Measurements from ENCODE around the gene ROBO1. TPM values are rescaled to one million over a fixed set of nuclear protein-coding genes. Genes with fewer than 3 reads are reported as not detected.

Gene ROBO1
- total RNA-seq, 1 donor from 2014 or later: 71.7 TPM

DNA sequence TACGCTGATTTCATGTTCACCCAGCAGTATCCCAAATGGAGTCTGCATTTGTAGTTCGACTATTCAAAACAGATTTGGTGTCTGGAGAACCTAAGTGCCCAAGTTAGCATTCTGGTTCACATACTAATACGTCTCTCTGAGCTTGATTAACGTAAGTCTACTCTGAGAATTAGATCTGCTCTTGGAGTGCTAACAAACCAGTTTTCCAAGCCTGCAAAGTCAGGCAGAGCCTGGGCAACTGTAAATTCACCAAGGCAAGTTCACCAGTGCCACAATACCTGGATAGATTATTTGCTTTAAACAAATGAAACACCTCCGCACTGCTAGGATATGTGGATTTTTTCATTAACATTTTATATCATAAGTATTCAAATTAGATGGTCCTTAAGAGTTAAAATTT lies 912.6 kb downstream of the ROBO1 start:
- Mint-ChIP-seq H3K36me3 (ENCODE audit: low read depth, unreplicated experiment) (no peaks in the 10 kb centered on the region), H3K4me3 (ENCODE audit: unreplicated experiment) (no peak overlapping the region), H3K4me1 (ENCODE audit: low read depth, unreplicated experiment) (peaks cover 7% of the 10 kb centered on the region), H3K27ac (ENCODE audit: unreplicated experiment) (no peak overlapping the region), H3K27me3 (ENCODE audit: low read depth, unreplicated experiment) (no peaks in the 10 kb centered on the region), H3K9me3 (ENCODE audit: unreplicated experiment) (no peaks in the 10 kb centered on the region)
- TF ChIP-seq CTCF (IDR thresholded peaks at IDR 0.05; ENCODE audit: insufficient read depth, low read depth, low read length) (no peak), EZH2 (IDR thresholded peaks at IDR 0.05; ENCODE audit: insufficient read depth, low read length) (no peak)
- no peaks in the 10 kb centered on the region for H4K20me1 ChIP-seq (ENCODE audit: insufficient read depth, low read length)
- no peaks in the 10 kb centered on the region for H3K79me2 ChIP-seq (ENCODE audit: insufficient read depth, low read length)
- no peak overlapping the region for H3K4me3 ChIP-seq (ENCODE audit: insufficient read depth, low read depth, low read length)
- H3K9ac ChIP-seq (ENCODE audit: low read length): no peak overlapping the region
- FAIRE-seq (no peak), DNase-seq (ENCODE audit: low read depth) (no peak)
- no peaks in the 10 kb centered on the region for H3K36me3 ChIP-seq (ENCODE audit: insufficient read depth, low read length)
- no peaks in the 10 kb centered on the region for H3K27me3 ChIP-seq (ENCODE audit: insufficient read depth, low read length)
- no peak overlapping the region for H2AFZ ChIP-seq (ENCODE audit: low read depth, low read length)
- H3K4me1 ChIP-seq (ENCODE audit: insufficient read depth, low read length): no peaks in the 10 kb centered on the region
- H3K9me3 ChIP-seq (ENCODE audit: insufficient read depth, low read depth, low read length): no peaks in the 10 kb centered on the region
- H3K27ac ChIP-seq (ENCODE audit: low read depth, low read length): no peak overlapping the region
- no peak overlapping the region for H3K4me2 ChIP-seq (ENCODE audit: low read length)

- FAIRE-seq (no peak), DNase-seq (ENCODE audit: low read depth) (no peak)
- Histone ChIP-seq H3K36me3 (ENCODE audit: insufficient read depth, low read length) (no peaks in the 10 kb centered on the region), H4K20me1 (ENCODE audit: insufficient read depth, low read length) (no peaks in the 10 kb centered on the region), H3K4me3 (ENCODE audit: insufficient read depth, low read depth, low read length) (no peak overlapping the region), H3K9ac (ENCODE audit: low read length) (no peak overlapping the region), H3K4me2 (ENCODE audit: low read length) (no peak overlapping the region), H3K27me3 (ENCODE audit: insufficient read depth, low read length) (no peaks in the 10 kb centered on the region), H3K27ac (ENCODE audit: low read depth, low read length) (no peak overlapping the region), H3K79me2 (ENCODE audit: insufficient read depth, low read length) (no peaks in the 10 kb centered on the region), H3K9me3 (ENCODE audit: insufficient read depth, low read depth, low read length) (no peaks in the 10 kb centered on the region), H2AFZ (ENCODE audit: low read depth, low read length) (no peak overlapping the region), H3K4me1 (ENCODE audit: insufficient read depth, low read length) (peaks cover 3% of the 10 kb centered on the region)
- H3K9me3 Mint-ChIP-seq (ENCODE audit: unreplicated experiment): no peaks in the 10 kb centered on the region
- H3K27ac Mint-ChIP-seq (ENCODE audit: unreplicated experiment): peak overlapping the region; percentile 79
- peaks cover 32% of the 10 kb centered on the region for H3K4me1 Mint-ChIP-seq (ENCODE audit: low read depth, unreplicated experiment)
- H3K4me3 Mint-ChIP-seq (ENCODE audit: unreplicated experiment): no peak overlapping the region
- no peaks in the 10 kb centered on the region for H3K36me3 Mint-ChIP-seq (ENCODE audit: low read depth, unreplicated experiment)
- no peaks in the 10 kb centered on the region for H3K27me3 Mint-ChIP-seq (ENCODE audit: low read depth, unreplicated experiment)
- no peak for TF ChIP-seq EZH2 (IDR thresholded peaks at IDR 0.05; ENCODE audit: insufficient read depth, low read length)
- TF ChIP-seq CTCF (IDR thresholded peaks at IDR 0.05; ENCODE audit: insufficient read depth, low read depth, low read length): no peak
These were observed 919.2 kb downstream of the ROBO1 start for GRCh38 chr3:78848392-78849288.

- Histone ChIP-seq H3K4me2 (ENCODE audit: low read length) (no peak overlapping the region), H3K27me3 (ENCODE audit: insufficient read depth, low read length) (no peaks in the 10 kb centered on the region), H4K20me1 (ENCODE audit: insufficient read depth, low read length) (no peaks in the 10 kb centered on the region), H3K9me3 (ENCODE audit: insufficient read depth, low read depth, low read length) (no peaks in the 10 kb centered on the region), H3K9ac (ENCODE audit: low read length) (no peak overlapping the region), H3K27ac (ENCODE audit: low read depth, low read length) (no peak overlapping the region), H3K4me3 (ENCODE audit: insufficient read depth, low read depth, low read length) (no peak overlapping the region), H3K79me2 (ENCODE audit: insufficient read depth, low read length) (no peaks in the 10 kb centered on the region), H3K36me3 (ENCODE audit: insufficient read depth, low read length) (no peaks in the 10 kb centered on the region), H3K4me1 (ENCODE audit: insufficient read depth, low read length) (peaks cover 3% of the 10 kb centered on the region), H2AFZ (ENCODE audit: low read depth, low read length) (no peak overlapping the region)
- peaks cover 32% of the 10 kb centered on the region for H3K4me1 Mint-ChIP-seq (ENCODE audit: low read depth, unreplicated experiment)
- H3K27me3 Mint-ChIP-seq (ENCODE audit: low read depth, unreplicated experiment): no peaks in the 10 kb centered on the region
- FAIRE-seq (no peak), DNase-seq (ENCODE audit: low read depth) (no peak)
- H3K27ac Mint-ChIP-seq (ENCODE audit: unreplicated experiment): no peak overlapping the region
- no peaks in the 10 kb centered on the region for H3K9me3 Mint-ChIP-seq (ENCODE audit: unreplicated experiment)
- no peaks in the 10 kb centered on the region for H3K36me3 Mint-ChIP-seq (ENCODE audit: low read depth, unreplicated experiment)
- TF ChIP-seq CTCF (IDR thresholded peaks at IDR 0.05; ENCODE audit: insufficient read depth, low read depth, low read length) (no peak), EZH2 (IDR thresholded peaks at IDR 0.05; ENCODE audit: insufficient read depth, low read length) (no peak)
- no peak overlapping the region for H3K4me3 Mint-ChIP-seq (ENCODE audit: unreplicated experiment)
These were observed 920.2 kb downstream of the ROBO1 start for GRCh38 chr3:78847603-78848002.
